Activated CD8-positive, alpha-beta T cell treated with anti-CD3 and anti-CD28 coated beads for 36 hours (primary cell): ENCODE measurements around the gene GNAL. TPM values are rescaled to one million over a fixed set of nuclear protein-coding genes. Genes with fewer than 3 reads are reported as not detected.
"Not testable (repeated sequence)": the region's sequence is repeated elsewhere in the genome, so short reads cannot be mapped to it uniquely, and the experiment has no call there.

Experiments
- ATAC-seq: fragments of 200-7000 bp; cut with Tn5 transposase; one replicate; pipeline ENCODE4 v1.10.0; 2021; ENCODE audit warnings: mild to moderate bottlenecking, moderate library complexity
- CTCF ChIA-PET: fragments of 350-600 bp; sonication (Branson Sonifier 250); formaldehyde crosslinking; loops from one replicate; lab custom pipeline; 2021; ENCODE audit warnings: antibody characterized with exemption; lab: Charles Lee
- POLR2A ChIA-PET: fragments of 350-600 bp; sonication (Branson Sonifier 250); formaldehyde crosslinking; loops from one replicate; lab custom pipeline; 2021; ENCODE audit warnings: antibody characterized with exemption; lab: Charles Lee
- DNase-seq: peaks from one replicate; pipeline ENCODE4 v3.0.0-alpha.2; 2020
- H3K27ac Mint-ChIP-seq: one replicate; pipeline ENCODE4 v1.8.0; 2021; ENCODE audit warnings: mild to moderate bottlenecking, mixed read lengths
- H3K27me3 Mint-ChIP-seq: one replicate; pipeline ENCODE4 v1.8.0; 2021; ENCODE audit warnings: mixed read lengths
- H3K36me3 Mint-ChIP-seq: one replicate; pipeline ENCODE4 v1.8.0; 2021; ENCODE audit warnings: low read depth, mixed read lengths
- H3K4me1 Mint-ChIP-seq: one replicate; pipeline ENCODE4 v1.8.0; 2021; ENCODE audit warnings: low read depth, mixed read lengths
- H3K4me3 Mint-ChIP-seq: one replicate; pipeline ENCODE4 v1.8.0; 2021; ENCODE audit warnings: mild to moderate bottlenecking, moderate library complexity, mixed read lengths
- H3K9me3 Mint-ChIP-seq: one replicate; pipeline ENCODE4 v1.8.0; 2021; ENCODE audit warnings: mixed read lengths
- intact Hi-C: fragments of 100-400 bp; cut with micrococcal nuclease; formaldehyde crosslinking; loops from one replicate; pipeline ENCODE4 v1.10.0; 2022
- total RNA-seq, 2 experiments: library from RNA; stranded (reverse); gene quantifications; one replicate each; pipeline ENCODE4 v1.2.3, GENCODE V29; 2021
- TF ChIP-seq, protein P1 (sequence below): fragments of 200-600 bp; IDR thresholded peaks from one replicate; pipeline ENCODE4 v1.8.0; 2022; ENCODE audit warnings: antibody characterized with exemption, mild to moderate bottlenecking

The GNAL gene
- total RNA-seq, 2 experiments from 2014 or later, result 0.11 TPM; not detected in 1

DNA sequence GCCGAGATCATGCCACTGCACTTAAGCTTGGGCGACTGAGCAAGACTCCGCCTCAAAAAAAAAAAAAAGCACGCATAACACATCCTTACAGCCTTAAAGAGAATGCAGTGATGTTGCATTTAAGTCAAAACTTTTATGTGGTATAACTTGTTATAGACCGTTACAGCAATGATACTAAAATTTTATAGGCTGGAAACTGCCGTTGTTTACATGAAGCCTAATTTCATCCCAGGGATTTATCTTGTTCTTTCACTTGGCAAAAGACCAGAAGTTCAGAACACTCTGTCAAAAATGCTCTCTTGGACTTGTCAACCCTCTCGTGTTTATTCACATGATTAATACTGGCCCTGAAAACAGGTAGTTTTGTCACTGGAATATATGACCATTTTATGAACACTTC is 7.4 kb downstream of the GNAL start:
- TF ChIP-seq, protein P1, sequence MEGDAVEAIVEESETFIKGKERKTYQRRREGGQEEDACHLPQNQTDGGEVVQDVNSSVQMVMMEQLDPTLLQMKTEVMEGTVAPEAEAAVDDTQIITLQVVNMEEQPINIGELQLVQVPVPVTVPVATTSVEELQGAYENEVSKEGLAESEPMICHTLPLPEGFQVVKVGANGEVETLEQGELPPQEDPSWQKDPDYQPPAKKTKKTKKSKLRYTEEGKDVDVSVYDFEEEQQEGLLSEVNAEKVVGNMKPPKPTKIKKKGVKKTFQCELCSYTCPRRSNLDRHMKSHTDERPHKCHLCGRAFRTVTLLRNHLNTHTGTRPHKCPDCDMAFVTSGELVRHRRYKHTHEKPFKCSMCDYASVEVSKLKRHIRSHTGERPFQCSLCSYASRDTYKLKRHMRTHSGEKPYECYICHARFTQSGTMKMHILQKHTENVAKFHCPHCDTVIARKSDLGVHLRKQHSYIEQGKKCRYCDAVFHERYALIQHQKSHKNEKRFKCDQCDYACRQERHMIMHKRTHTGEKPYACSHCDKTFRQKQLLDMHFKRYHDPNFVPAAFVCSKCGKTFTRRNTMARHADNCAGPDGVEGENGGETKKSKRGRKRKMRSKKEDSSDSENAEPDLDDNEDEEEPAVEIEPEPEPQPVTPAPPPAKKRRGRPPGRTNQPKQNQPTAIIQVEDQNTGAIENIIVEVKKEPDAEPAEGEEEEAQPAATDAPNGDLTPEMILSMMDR, result no peak
- DNase-seq (no peak), ATAC-seq (no peak)
- no peaks in the 10 kb centered on the region for H3K36me3 Mint-ChIP-seq
- no peak overlapping the region for H3K4me3 Mint-ChIP-seq
- intact Hi-C loops, result no loop called here
- H3K27ac Mint-ChIP-seq, result no peak overlapping the region
- POLR2A ChIA-PET, result no interaction called here
- H3K27me3 Mint-ChIP-seq, result peaks cover 34% of the 10 kb centered on the region
- no peaks in the 10 kb centered on the region for H3K4me1 Mint-ChIP-seq
- H3K9me3 Mint-ChIP-seq, result no peaks in the 10 kb centered on the region
- CTCF ChIA-PET, result no interaction called here

DNA sequence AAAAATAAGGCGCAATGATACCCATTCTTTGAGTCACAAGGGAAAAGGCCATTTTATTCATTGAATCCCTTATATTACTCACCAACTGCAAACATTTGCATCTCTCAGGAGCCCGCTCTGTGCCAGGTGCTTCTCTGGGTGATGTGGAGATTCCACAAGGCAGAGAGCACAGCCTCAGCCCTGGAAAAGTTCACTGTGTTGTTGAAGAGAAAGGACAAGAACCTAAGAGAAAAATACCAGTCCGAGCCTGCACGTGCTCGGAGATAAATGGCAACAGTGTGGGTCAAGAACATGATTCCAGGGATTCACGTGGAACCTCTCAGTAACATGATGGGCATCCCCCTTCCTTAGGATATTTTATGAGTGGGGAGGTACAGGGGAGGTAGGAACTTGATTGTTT is 11.8 kb downstream of the GNAL start:
- Mint-ChIP-seq H3K9me3 (no peaks in the 10 kb centered on the region), H3K4me1 (no peaks in the 10 kb centered on the region), H3K4me3 (no peak overlapping the region), H3K27me3 (peaks cover 11% of the 10 kb centered on the region), H3K36me3 (no peaks in the 10 kb centered on the region), H3K27ac (no peak overlapping the region)
- TF ChIP-seq, protein P1, result no peak
- ChIA-PET CTCF (no interaction called here), POLR2A (no interaction called here)
- intact Hi-C loops, result no loop called here
- no peak for ATAC-seq
- no peak for DNase-seq

DNA sequence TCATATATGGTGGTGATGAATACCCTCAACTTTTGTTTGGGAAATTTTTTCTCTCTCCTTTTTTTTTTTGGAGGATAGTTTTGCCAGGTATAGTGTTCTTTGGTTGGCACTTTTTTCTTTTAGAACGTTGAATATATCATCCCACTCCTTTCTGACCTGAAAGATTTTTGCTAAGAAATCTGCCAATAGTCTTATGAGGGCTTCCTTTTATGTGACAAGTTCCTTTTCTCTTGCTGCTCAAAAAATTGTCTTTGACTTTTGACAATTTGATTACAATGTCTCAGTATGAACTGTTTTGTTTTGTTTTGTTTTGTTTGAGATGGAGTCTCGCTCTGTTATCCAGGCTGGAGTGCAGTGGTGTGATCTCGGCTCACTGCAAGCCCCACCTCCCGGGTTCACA is 21.5 kb downstream of the GNAL start:
- no peak overlapping the region for H3K4me3 Mint-ChIP-seq
- intact Hi-C loops, result no loop called here

DNA sequence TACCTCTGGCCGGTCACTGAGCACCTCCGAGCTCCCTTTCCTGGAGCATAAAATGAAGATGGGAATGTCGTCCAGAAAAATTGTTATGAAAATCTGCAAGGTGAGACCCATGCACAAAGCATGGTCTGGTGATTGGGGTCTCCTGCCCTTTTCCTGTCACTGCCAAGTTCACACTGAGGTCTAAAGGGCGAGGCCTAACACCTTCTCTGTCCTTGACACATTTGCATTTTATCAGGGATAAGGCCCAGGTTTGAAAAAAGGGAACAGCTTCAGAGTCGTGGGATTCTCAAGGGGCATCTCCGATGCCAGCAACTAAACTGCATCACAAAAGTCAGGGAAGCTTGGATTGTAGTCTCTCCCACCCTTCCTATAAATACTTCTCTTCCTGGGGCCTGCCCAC is 24.7 kb downstream of the GNAL start:
- TF ChIP-seq, protein P1, result no peak
- peaks cover 12% of the 10 kb centered on the region for H3K27me3 Mint-ChIP-seq
- H3K9me3 Mint-ChIP-seq, result no peaks in the 10 kb centered on the region
- ChIA-PET POLR2A (no interaction called here), CTCF (no interaction called here)
- H3K36me3 Mint-ChIP-seq, result no peaks in the 10 kb centered on the region
- no peak for DNase-seq
- intact Hi-C loops, result no loop called here
- H3K4me1 Mint-ChIP-seq, result no peaks in the 10 kb centered on the region
- ATAC-seq, result no peak
- no peak overlapping the region for H3K4me3 Mint-ChIP-seq
- H3K27ac Mint-ChIP-seq, result no peak overlapping the region

More for the DNA sequence above, 21.5 kb downstream of the GNAL start:
- no peak overlapping the region for H3K27ac Mint-ChIP-seq
- H3K9me3 Mint-ChIP-seq, result no peaks in the 10 kb centered on the region
- CTCF ChIA-PET, result no interaction called here
- TF ChIP-seq, protein P1, result no peak
- peaks cover 10% of the 10 kb centered on the region for H3K27me3 Mint-ChIP-seq
- ATAC-seq (no peak), DNase-seq (no peak)
- H3K36me3 Mint-ChIP-seq, result no peaks in the 10 kb centered on the region
- H3K4me1 Mint-ChIP-seq, result no peaks in the 10 kb centered on the region
- POLR2A ChIA-PET, result no interaction called here

DNA sequence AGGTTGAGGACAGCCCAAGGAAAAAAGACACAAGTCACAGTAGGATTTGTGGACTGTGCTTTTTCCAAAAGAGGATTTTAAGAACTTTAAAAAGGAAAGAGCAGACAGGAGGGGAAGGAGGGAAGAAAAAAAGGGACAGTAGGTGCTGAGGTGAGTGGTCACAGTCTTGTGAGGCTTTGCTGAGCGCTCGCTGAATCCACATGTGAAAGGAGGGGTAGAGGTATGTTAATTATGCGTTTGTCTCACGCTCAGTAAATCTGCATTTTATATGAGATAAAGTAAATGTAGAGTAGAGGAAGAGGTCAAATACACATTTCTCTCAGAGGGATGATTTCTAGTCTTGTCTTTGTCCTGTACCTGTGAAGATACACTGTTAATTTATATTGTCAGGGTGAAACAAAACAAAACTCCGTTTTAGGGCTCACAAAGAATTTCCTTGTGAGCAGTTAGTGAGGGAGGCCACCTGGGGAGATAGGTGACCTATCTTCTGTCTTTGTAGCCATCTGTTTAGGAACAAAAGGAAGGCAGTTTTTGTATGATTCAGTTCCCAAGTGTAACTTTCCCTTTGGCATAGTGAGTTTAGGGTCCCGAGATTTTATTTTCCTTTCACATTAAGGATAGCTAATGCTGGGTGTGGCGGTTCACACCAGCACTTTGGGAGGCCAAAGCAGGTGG is 25.3 kb downstream of the GNAL start:
- intact Hi-C loops, result no loop called here
- peaks cover 12% of the 10 kb centered on the region for H3K27me3 Mint-ChIP-seq
- H3K4me3 Mint-ChIP-seq, result no peak overlapping the region
- H3K9me3 Mint-ChIP-seq, result no peaks in the 10 kb centered on the region
- no peak overlapping the region for H3K27ac Mint-ChIP-seq
- H3K36me3 Mint-ChIP-seq, result no peaks in the 10 kb centered on the region
- ATAC-seq (no peak), DNase-seq (no peak)
- no peaks in the 10 kb centered on the region for H3K4me1 Mint-ChIP-seq
- TF ChIP-seq, protein P1, result no peak
- POLR2A ChIA-PET, result no interaction called here
- CTCF ChIA-PET, result no interaction called here

DNA sequence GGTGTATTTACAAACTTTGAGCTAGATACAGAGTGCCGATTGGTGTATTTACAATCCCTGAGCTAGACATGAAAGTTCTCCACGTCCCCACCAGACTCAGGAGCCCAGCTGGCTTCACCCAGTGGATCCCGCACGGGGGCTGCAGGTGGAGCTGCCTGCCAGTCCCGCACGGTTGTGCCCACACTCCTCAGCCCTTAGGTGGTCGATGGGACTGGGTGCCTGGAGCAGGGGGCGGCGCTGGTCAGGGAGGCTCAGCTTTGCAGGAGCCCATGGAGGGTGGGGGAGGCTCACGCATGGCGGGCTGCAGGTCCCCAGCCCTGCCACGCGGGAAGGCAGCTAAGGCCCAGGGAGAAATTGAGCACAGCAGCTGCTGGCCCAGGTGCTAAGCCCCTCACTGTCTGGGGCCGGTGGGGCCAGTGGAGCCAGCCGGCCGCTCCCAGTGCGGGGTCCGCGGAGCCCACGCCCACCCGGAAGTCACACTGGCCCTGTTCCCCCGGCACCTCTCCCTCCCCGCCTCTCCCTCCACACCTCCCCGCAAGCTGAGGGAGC is 27.8 kb downstream of the GNAL start:
- DNase-seq, ATAC-seq, H3K36me3 Mint-ChIP-seq, H3K4me1 Mint-ChIP-seq, H3K4me3 Mint-ChIP-seq, POLR2A ChIA-PET, H3K27ac Mint-ChIP-seq, intact Hi-C loops, H3K9me3 Mint-ChIP-seq, H3K27me3 Mint-ChIP-seq, CTCF ChIA-PET: not testable (repeated sequence)
